HG03108 (cell line): Measurements from ENCODE around the gene PRMT1.
A peak's percentile ranks its signal among the peaks of the same experiment; 100 is the strongest.

Experiments used
- ATAC-seq: cut with Tn5 transposase; IDR thresholded peaks from one replicate; pipeline ENCODE4 v1.9.1; 2021; ENCODE audit warnings: moderate library complexity; ENCODE audit not compliant: unreplicated experiment

Gene PRMT1

DNA sequence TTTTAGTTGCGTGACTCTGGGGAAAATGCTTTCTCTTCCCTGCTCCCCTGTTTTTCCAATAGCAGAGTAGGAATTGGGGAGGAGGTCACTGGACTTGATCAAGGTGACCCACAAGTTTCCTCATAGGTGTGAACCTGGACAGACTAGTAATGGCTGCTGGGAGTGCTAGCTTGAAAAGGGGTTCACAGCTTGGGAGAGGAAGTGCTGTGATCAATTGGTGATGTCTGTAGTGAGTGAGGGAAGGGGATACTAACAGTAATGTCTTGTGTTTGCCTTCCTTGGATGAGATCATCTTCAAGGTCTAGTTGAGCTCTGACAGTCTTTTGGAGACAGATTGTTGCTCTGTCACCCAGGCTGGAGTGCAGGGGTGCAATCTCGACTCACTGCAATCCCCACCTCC is 9.6 kb upstream of the PRMT1 start:
- no peak for ATAC-seq

DNA sequence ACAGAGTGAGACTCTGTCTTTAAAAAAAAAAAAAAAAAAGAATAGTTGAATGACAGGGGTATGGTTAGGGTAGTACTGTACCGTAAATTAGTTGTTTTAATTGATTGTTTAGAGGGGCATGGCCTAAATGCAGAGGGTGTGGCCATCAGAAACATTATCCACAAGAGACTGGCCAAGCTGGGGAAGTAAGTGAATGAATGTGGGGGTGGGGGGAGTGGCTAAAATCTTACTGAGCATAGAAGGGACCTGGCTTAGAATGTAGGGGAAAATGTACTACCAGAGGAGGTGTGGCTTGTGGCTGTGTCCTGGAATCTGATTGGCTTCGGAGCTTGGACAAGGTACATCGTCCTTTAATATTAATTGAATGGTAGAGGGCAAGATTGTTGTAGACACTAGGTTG is 7.6 kb upstream of the PRMT1 start:
- no peak for ATAC-seq

DNA sequence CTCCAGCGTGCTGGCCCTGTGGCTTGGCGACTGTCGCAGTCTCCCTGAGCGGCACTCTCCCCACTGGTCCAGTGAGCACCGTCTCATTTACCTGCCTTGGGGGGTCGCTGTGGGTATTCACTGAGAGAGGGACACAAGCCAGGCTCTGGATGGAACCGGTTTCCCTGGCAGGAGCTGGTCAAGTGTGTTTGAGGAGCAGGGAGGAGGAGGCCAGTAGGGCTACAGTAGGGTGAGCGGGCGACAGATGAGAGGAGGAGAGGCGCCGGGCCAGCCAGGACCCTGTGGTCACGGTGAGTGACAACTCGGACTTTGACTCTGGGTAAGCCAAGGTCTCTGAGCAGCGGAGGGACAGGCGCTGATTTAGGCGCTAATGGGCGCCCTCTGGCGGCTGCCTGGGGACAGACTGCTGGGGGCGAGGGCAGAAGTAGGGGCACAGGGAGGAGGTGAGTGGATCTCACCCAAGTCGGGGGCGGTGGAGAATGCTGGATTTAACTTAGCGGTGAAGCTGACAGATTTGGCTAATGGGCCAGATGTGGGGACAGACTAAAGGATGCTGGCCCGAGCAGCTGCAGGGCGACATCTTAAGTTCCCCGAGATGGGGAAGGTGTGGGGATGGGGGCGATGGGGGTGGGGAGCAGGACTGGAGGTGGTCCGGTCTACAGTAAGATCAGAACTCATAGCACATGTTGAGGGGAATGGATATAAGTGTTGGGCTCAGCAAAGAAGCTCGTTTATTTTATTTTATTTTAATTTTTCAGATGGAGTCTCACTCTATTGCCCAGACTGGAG is 4.7 kb upstream of the PRMT1 start:
- no peak for ATAC-seq

DNA sequence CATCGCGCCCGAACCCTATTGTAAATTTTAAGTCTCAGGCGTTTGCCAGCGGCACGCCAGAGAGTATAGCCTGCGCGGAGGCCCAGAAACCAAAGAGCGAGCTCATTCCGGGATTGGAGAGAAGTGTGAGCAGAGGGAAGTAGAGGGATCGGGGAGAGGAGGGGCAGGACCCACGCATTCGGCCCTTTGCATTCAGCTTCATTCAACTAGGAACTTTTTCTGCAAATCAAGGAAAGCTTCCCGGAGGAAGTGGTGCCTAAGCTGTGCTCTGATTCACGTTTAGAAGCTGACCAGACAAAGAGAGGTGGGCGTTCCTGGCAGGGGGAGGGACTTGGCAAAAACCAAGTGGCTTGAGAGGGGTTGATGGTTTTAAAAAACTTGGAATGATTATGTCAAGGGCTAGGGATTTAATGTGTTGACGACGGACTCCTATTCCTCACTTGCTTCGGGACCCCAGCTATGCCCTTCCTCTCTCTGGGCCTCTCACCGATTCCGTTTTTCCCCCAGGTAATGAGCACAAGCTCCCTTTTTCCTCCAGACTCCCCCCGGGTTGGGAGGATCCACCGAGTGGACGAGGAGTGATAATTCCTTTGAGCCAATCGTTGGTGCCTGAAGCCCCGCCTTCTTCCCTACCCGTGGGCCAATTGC is 811 bp upstream of the PRMT1 start:
- ATAC-seq: peak; percentile 17

DNA sequence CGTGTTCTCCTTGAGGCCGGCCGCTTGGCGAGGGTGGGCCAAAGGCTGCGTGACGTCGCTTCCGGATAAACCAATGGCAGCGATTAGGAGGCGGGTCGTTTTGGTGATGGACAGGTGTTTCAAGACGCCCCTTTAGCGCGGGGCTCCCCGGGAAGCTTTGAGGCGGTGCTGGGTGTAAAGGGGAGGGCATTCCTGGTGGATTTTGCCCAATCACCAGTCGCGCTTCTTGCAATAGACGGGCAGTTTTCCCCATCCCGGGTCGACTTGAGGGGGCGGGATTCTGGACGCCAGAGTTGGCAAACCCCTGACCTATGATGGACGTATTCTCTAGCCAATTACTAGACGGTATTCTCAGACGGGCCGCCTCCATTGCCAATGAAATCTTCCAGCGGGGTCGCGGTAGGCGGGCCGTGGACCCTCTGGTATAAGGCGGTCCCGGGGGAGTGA is 264 bp upstream of the PRMT1 start:
- peak; percentile 62 for ATAC-seq

DNA sequence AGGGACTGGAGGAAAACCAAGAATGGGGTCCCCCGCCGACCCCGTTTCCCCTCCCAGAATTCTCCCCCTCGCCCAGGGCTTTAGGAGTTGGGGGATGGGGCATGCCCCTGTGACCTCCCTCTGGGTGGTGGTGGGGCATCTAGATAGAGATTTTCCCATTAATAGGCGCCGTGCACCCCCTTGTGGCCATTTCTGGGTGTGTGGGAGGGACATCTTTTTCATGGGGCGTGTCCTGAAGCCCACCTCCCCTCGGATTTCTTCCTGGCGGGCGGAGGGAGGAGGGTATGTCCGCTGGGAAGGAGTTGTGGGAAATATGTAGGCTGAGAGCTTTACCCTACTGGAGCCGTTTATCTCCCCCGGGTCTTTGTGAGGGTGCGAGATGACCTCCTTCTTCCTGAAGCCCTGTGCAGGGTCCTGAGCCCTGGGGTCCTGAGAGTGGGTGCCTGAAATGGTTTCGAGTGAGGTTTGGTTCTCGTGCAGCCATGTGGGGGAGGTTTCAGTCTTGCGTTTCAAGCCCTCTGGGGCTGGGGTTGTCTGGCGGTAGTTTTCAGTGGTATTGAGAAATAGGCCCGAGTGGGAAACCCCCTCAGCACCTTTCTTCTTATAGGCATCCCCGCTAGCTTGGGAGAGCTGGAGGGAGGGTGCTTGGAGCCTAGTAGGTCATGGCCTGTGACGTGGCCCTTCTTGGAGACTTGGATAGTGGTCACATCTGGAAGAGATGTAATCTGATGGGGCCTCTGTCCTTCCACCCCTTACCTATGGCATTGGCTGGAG is 1.0 kb downstream of the PRMT1 start:
- ATAC-seq: no peak

DNA sequence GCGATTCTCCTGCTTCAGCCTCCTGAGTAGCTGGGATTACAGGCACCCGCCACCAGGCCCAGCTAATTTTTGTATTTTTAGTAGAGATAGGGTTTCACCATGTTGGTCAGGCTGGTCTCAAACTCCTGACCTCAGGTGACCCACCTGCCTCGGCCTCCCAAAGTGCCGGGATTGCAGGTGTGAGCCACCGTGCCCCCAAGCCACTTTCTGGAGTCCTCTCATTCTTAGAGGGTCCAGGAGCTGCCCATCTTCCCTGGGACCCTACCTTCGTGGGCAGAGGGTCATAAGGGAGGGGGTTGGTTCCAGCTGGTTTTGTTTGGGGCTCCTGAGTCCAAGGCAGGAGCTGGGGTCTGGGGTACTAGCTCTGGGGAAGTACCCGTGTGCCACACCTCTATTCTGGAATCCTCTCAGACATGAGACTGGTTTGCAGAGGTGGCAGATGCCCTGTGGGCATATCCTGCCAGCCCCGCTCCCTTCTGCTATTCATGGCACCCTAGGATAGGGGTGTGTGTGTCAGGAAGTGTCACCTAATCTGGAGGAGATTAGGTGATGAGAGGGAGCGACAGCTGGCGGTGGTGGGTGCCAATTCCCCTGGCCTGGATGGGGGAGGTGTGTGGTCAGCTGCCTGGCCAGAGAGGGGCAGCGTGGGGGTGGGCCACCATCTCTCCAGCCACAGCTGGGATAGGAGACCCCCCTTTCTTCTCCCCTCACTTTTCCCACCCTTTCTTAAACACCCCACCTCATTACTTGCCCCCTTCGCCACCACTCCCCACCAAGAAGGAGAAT is 2.1 kb downstream of the PRMT1 start:
- ATAC-seq: no peak

DNA sequence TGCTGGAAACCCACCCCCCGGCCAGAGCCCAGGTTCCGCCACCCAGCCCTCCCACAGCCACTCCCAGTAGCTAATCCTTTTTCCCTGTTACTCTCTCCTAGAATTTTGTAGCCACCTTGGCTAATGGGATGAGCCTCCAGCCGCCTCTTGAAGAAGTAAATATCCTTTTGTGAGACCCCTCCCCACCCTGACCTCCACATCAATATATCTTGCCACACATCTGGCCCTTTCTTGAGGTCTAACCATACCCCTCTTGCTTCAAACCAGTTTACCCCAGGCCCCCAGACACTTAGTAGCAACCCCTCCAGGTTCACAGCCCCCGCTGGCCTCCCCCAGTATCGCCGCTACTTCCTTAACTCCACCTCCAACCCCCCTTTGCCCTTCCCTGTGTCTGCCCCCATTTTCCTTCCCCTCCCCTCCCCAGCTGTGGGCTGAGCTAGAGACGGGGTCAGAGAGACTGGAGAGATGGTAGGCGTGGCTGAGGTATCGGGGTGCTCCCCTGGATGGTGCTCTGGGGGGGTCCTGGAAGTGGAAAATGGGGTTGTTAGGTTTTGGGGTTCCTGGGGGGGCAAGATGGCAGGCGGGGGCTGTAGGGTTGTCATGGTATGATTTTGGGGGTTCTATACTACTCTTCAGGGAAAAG is 2.8 kb downstream of the PRMT1 start:
- no peak for ATAC-seq

DNA sequence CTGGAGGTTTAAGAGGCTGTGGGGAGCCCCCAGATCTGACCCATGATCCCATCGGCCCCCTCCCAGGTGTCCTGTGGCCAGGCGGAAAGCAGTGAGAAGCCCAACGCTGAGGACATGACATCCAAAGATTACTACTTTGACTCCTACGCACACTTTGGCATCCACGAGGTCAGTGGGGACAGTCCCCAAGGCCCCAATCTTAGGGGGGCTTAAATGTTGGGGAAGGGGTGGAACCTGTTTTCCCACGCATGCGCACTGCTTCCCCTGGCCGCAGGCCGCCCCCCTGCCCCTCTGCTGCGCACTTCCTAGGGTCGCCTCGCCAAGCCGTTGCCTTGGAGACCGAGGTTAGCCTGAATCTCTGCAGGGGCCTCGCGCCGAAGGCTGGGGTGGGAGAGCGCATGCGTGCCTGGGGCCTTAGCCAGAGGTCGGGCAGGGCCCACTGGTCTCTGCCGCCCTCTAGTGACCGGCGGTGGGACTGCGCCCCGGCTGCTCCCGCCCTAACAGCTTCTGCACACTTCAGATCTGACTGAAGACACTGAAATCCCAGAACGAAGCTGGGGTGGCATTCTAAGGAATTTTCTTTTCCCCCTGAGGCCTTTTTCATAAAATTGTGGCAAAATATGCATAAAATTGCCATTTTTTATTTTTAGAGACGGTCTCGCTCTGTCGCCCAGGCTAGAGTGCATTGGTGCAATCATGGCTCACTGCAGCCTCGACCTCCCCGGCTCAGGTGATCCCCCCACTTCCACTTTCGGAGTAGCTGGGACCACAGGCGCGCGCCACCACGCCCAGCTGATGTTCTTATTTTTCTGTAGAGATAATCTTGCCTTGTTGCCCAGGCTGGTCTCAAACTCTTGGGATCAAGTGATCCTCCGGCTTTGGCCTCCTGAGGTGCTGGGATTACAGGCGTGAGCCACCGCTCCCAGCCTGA is 3.6 kb downstream of the PRMT1 start:
- ATAC-seq: no peak

DNA sequence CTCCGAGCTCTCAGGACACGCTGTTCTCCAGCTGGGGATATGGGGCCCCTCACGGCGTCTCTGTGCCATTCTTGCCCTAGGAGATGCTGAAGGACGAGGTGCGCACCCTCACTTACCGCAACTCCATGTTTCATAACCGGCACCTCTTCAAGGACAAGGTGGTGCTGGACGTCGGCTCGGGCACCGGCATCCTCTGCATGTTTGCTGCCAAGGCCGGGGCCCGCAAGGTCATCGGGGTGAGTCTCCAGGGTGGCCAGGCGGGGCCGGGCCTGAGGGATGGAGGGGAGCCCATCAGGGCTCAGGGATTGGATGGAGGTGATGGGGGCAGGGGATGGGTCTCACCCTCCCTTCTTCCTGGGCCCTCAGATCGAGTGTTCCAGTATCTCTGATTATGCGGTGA is 4.8 kb downstream of the PRMT1 start:
- ATAC-seq: no peak

DNA sequence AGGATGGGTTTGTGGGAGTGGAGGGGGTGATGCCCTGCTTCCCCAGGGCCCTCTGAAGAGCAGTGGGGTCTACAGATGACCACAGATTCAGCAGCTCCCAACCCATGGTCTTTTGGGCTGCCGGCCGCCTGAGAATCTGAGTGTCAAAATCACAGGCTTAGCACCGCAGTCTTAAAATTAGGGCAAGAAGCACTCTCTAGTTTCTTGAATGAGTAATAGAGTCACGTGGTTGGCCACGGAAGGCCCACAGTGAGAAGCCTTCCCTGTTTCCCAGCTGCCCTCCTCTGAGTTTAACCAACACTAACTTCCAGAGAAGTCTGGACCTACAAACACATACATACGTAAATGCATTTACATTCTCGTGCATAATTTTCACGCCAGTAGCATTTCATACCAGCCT is 5.2 kb downstream of the PRMT1 start:
- ATAC-seq: no peak

DNA sequence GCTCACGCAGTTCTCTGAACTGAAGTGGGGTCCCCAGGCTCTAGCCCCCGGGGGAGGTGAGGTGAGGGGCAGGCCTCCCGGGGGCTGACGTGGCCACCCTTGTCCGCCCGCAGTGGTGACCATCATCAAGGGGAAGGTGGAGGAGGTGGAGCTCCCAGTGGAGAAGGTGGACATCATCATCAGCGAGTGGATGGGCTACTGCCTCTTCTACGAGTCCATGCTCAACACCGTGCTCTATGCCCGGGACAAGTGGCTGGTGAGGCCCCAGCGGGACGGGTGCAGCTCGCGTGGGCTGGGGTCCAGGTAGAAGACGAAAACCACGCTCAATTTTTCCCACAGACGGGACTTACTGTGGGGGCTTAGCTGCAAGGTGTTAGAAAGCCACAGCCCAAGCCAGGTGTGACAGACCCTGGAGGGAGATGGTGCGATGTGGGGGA is 6.8 kb downstream of the PRMT1 start:
- ATAC-seq: no peak

DNA sequence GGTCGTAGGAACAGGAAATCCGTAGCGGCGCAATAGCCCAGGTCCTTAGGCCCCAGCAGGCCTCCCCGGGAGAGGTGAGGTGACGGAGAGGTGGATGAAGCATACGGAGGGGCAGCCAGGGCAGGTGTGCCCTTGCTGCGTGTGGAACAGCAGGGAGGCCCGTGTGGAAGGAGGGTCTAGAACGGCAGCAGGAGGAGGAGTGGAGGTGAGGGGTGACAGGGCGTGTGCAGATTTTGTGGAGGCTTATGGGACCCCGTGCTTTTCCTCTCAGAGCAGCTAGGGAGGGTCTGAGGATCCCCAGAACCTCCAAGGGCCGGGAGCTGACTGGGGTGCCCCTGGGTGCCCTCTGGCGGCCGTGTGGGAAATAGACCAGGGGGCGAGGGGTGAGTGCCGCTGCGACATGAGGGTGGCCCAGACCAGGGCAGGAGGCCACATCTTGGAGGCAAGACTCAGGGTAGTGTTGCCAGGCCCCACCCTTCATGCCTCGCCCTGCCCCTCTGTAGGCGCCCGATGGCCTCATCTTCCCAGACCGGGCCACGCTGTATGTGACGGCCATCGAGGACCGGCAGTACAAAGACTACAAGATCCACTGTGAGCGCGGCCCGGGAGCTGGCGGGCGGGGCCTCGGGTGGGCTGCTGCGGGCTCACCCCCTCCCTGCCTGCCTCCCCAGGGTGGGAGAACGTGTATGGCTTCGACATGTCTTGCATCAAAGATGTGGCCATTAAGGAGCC is 7.3 kb downstream of the PRMT1 start:
- ATAC-seq: no peak

DNA sequence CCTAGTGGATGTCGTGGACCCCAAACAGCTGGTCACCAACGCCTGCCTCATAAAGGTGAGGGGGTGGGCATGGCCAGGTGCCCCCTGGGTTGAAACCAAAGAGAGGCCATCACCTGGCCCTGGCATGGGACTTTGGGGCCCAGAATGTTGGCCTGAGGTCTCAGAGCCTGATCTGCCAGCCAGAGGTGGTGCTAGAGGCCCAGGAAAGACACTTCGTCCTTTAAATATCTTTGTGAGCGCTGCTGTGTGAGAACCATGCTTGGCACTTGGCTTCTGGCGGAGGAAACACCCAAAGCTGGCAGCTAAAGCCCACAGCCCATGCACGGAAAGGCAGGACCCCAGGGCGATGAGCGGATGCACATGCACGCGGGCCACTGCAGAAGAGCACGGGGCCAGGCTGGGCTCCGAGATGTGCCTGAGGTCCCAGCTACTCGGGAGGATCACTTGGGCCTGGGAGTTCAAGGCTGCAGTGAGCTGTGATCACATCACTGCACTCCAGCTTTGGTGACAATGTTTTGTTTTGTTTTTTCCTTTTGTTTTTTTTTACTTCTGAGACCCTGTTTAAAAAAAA is 8.0 kb downstream of the PRMT1 start:
- ATAC-seq: no peak

DNA sequence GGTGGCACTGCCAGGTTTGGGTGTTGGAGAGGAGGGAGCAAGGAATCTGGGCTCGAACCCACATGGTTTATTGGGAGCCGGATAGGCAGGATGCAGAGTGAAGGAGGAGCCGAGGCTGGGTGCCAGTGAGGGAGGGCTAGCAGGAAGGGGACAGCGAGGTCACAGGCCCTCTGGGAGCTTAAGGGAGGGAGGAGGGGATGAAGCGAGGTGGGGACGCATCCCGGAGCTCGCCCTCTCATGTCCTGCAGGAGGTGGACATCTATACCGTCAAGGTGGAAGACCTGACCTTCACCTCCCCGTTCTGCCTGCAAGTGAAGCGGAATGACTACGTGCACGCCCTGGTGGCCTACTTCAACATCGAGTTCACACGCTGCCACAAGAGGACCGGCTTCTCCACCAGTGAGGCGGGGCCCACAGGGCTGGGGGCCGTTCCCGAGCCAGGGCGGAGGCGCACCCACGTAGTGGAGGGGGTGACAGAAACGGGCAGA is 8.8 kb downstream of the PRMT1 start:
- no peak for ATAC-seq

DNA sequence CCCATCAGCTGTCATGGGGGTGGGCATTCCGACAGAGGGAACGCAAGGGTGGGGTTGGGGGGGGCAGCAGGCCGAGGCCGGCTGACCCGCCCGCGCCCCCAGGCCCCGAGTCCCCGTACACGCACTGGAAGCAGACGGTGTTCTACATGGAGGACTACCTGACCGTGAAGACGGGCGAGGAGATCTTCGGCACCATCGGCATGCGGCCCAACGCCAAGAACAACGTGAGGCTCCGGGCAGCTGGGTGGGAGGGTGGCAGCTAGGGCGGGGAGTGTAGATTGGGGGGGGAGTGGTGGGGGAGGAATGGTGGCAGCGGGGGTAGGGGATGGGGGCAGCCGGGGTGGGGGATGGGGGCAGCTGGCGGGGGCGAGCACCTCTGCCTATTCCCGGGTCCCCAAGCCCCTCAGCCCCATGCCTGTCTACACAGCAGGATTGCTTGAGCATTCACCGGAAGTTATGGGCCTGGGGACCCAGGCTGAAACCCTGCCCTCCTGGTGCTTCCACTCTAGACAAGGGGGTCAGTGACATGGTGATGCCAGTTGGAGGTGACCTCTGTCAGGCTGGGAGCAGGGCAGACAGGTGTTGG is 9.5 kb downstream of the PRMT1 start:
- no peak for ATAC-seq

DNA sequence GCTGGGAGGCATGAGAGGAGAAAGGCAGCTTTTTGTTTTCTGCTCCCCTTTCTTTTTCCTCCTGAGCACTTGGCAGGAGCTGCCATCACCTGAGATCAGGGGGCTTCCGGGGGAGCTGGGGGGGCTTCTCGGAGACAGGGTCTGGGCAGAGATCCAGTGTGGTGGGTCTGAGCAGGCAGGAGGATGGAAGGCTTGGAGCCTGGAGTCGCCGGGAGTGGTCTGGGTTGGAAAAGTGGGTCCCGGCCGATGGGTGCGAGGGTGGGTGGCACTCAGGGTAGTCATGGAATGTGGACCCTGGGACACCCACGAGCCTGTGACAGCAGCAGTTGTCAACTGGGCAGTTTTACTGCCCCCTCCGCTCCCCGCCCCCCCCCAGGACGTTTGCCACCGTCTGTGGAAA is 10.1 kb downstream of the PRMT1 start:
- no peak for ATAC-seq
